Testis (tissue), 2 donors: ENCODE measurements around the gene TNRC6B.
"Not testable (repeated sequence)": the region's sequence is repeated elsewhere in the genome, so short reads cannot be mapped to it uniquely, and the experiment has no call there.

Source experiments
- POLR2A ChIP-seq: fragments of 450-650 bp; IDR thresholded peaks from one replicate; pipeline ENCODE4 v1.6.1; 2017; ENCODE audit warnings: antibody characterized with exemption, mild to moderate bottlenecking, moderate library complexity
- TF ChIP-seq, protein P1 (sequence below), 3 experiments: fragments of 450-650 bp in 2 of 3; fragments of 200-600 bp in 1 of 3; sonication (generic) in 1 of 3; IDR thresholded peaks; one replicate each; pipeline ENCODE4 v1.5.1; 2016 to 2019; ENCODE audit warnings: antibody characterized with exemption in 3 of 3, mild to moderate bottlenecking in 2 of 3, moderate library complexity in 1 of 3

- TF ChIP-seq, protein P1, sequence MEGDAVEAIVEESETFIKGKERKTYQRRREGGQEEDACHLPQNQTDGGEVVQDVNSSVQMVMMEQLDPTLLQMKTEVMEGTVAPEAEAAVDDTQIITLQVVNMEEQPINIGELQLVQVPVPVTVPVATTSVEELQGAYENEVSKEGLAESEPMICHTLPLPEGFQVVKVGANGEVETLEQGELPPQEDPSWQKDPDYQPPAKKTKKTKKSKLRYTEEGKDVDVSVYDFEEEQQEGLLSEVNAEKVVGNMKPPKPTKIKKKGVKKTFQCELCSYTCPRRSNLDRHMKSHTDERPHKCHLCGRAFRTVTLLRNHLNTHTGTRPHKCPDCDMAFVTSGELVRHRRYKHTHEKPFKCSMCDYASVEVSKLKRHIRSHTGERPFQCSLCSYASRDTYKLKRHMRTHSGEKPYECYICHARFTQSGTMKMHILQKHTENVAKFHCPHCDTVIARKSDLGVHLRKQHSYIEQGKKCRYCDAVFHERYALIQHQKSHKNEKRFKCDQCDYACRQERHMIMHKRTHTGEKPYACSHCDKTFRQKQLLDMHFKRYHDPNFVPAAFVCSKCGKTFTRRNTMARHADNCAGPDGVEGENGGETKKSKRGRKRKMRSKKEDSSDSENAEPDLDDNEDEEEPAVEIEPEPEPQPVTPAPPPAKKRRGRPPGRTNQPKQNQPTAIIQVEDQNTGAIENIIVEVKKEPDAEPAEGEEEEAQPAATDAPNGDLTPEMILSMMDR (IDR thresholded peaks at IDR 0.05), result not testable (repeated sequence)
- not testable (repeated sequence) for TF ChIP-seq POLR2A
These were observed 200.7 kb downstream of the TNRC6B start for GRCh38 chr22:40378448-40378847.
